Thyroid gland (tissue), 4 donors: Measurements from ENCODE around the gene TTC33. TPM values are rescaled to one million over a fixed set of nuclear protein-coding genes. Genes with fewer than 3 reads are reported as not detected.

Experiments
- DNase-seq, 2 donors: peaks; one replicate each; pipeline ENCODE4 v3.0.0-alpha.2; 2019
- H3K27ac ChIP-seq, 3 donors: fragments of 200-600 bp; sonication (generic); 1 replicate in 2 of 3; 2 replicates in 1 of 3; pipeline ENCODE4 v1.5.1; 2016 to 2019; ENCODE audit warnings: mild to moderate bottlenecking in 1 of 3, moderate library complexity in 1 of 3
- H3K27me3 ChIP-seq: fragments of 200-600 bp; sonication (generic); one replicate; pipeline ENCODE4 v1.5.1; 2019
- H3K36me3 ChIP-seq, 2 donors: fragments of 200-600 bp; sonication (generic); one replicate each; pipeline ENCODE4 v1.5.1; 2016 to 2019
- H3K4me1 ChIP-seq, 2 donors: fragments of 200-600 bp; sonication (generic); one replicate each; pipeline ENCODE4 v1.5.1; 2017 to 2019
- H3K4me3 ChIP-seq, 3 donors: fragments of 200-600 bp; sonication (generic); replicated peaks in 1 of 3; 1 replicate in 2 of 3; 2 replicates in 1 of 3; pipeline ENCODE4 v1.5.1; 2016; ENCODE audit warnings: mild to moderate bottlenecking in 1 of 3
- H3K9me3 ChIP-seq: fragments of 200-600 bp; sonication (generic); one replicate; pipeline ENCODE4 v1.5.1; 2017
- CTCF ChIP-seq, 6 experiments: fragments of 200-600 bp in 3 of 6; fragments of 450-650 bp in 3 of 6; sonication (generic) in 3 of 6; IDR thresholded peaks; one replicate each; pipeline ENCODE4 v1.5.1; 2016 to 2019; ENCODE audit warnings: antibody characterized with exemption in 6 of 6, mild to moderate bottlenecking in 2 of 6, inconsistent platforms in 1 of 6, moderate library complexity in 1 of 6
- POLR2A ChIP-seq, 2 donors: fragments of 450-650 bp; IDR thresholded peaks; one replicate each; pipeline ENCODE4 v1.6.1; 2017; ENCODE audit warnings: antibody characterized with exemption in 2 of 2, mild to moderate bottlenecking in 2 of 2, moderate library complexity in 1 of 2
- WGBS, 2 donors: methylation state at CpG; one replicate each; pipeline ENCODE4 v1.1.5; 2017; 5-methylcytosine and 5-hydroxymethylcytosine counted together
- intact Hi-C: fragments of 100-400 bp; cut with DNase I; formaldehyde crosslinking; loops from one replicate; pipeline ENCODE4 v1.15.1; 2023
- total RNA-seq, 4 donors: library from RNA; depleted of rRNA; stranded (reverse); fragments of >200 nt; gene quantifications; one replicate each; pipeline ENCODE4 v1.2.3, GENCODE V29; 2016

Gene TTC33
- total RNA-seq, 4 donors from 2014 or later: 18.7 to 35.2 (median 24.9) TPM

DNA sequence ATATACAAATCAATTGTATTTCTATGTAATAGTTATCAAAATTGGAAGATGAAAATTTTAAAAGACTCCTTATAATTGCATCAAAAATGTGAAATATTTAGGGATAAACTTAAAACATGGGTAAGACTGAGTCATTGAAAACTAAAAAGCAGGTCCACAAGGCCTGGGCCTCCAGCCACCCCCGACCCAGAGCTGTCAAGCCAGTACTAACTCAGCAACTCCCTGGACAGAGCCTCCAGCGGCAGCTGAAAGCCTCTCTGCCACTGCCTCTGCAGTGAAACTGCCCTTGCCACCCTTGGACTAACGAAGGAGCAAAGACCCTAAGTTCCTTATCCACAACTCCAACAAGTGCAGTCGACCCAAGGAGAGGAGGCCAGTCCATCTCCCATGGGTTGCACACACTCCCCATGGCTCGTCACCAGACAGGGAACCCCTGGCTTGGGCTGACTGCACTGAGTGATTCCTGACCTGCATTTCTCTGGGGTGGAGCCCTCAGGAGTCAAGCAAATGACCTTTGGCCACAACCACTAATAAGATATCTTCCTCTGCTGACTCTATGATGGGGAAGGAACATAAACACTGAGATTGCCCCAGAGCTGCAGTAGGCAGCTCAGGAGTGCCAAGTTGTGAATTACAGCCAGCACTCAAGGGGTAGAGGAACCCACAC, 55.5 kb downstream of the TTC33 start:
- Histone ChIP-seq H3K36me3 (no peaks in the 10 kb centered on the region), H3K4me1 (no peaks in the 10 kb centered on the region), H3K27me3 (no peaks in the 10 kb centered on the region), H3K4me3 (no peak overlapping the region), H3K27ac (no peak overlapping the region), H3K9me3 (no peaks in the 10 kb centered on the region)
- DNase-seq: no peak
- TF ChIP-seq CTCF (IDR thresholded peaks at IDR 0.05): no peak
- TF ChIP-seq POLR2A (IDR thresholded peaks at IDR 0.05): no peak
- intact Hi-C loops: no loop called here
- WGBS, 2 donors: 85 to 99% methylated on average over 5 of the region's 5 CpGs

DNA sequence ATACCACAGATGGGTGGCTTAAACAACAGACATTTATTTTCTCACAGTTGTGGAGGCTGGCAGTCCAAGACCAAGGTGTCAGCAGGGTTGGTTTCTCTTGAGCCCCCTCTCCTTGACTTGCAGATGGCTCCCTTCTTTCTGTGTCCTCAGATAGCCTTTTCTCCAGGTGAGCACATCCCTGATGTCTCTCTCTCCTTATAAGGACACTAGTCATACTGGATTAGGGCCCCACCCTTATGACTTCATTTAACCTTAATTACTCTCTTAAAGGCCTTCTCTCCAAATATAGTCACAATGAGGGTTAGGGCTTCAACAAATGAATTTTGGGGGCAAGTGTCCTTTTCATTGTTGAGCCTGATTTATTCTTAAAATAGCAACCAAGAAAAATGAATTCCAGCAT, 61.3 kb downstream of the TTC33 start:
- DNase-seq: no peak
- Histone ChIP-seq H3K36me3 (no peaks in the 10 kb centered on the region), H3K4me3 (no peak overlapping the region), H3K27ac (no peak overlapping the region), H3K4me1 (no peaks in the 10 kb centered on the region), H3K9me3 (no peaks in the 10 kb centered on the region), H3K27me3 (no peaks in the 10 kb centered on the region)
- intact Hi-C loops: loop anchor here (5.0 kb wide), 1 partner anchor 747 kb away; no protein-coding TSS in a partner anchor
- TF ChIP-seq CTCF (IDR thresholded peaks at IDR 0.05) (no peak), POLR2A (IDR thresholded peaks at IDR 0.05) (no peak)

DNA sequence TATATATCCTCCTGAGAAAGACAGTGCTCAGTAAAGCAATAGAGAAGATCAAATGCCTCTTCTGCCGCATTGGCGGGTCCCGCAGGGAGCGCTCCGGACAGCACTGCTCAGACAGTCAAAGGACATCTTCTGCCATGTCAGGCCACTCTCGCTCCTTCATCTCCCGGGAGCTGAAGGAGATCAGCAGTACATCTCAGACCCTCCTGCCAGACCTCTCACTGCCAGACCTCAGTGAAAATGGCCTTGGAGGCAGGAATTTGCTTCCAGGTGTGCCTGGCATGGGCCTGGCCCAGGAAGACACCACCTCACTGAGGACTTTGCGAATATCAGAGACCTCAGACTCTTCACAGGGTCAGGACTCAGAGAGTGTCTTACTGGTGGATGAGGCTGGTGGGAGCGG, 63.9 kb downstream of the TTC33 start:
- intact Hi-C loops: loop anchor here (5.0 kb wide), 1 partner anchor 745 kb away; no protein-coding TSS in a partner anchor
- no peaks in the 10 kb centered on the region for H3K27me3 ChIP-seq
- no peak overlapping the region for H3K27ac ChIP-seq
- H3K4me3 ChIP-seq: no peak overlapping the region
- H3K4me1 ChIP-seq: no peaks in the 10 kb centered on the region
- no peak for TF ChIP-seq CTCF (IDR thresholded peaks at IDR 0.05)
- no peak for TF ChIP-seq POLR2A (IDR thresholded peaks at IDR 0.05)
- 97 to 98% methylated on average over 9 of the region's 9 CpGs for WGBS, 2 donors
- no peak for DNase-seq
- H3K9me3 ChIP-seq: no peaks in the 10 kb centered on the region
- no peaks in the 10 kb centered on the region for H3K36me3 ChIP-seq

GRCh38 chr5:40690267-40690666, 65.5 kb downstream of the TTC33 start:
- intact Hi-C loops: loop anchor here (5.0 kb wide), 1 partner anchor 743 kb away; no protein-coding TSS in a partner anchor
- no peak overlapping the region for H3K27ac ChIP-seq

More at GRCh38 chr5:40690267-40690666, 65.5 kb downstream of the TTC33 start:
- Histone ChIP-seq H3K4me3 (no peak overlapping the region), H3K4me1 (no peaks in the 10 kb centered on the region), H3K27me3 (no peaks in the 10 kb centered on the region), H3K36me3 (no peaks in the 10 kb centered on the region), H3K9me3 (no peaks in the 10 kb centered on the region)
- WGBS, 2 donors: 60 to 67% methylated on average over 3 of the region's 3 CpGs
- TF ChIP-seq CTCF (IDR thresholded peaks at IDR 0.05) (no peak), POLR2A (IDR thresholded peaks at IDR 0.05) (no peak)
- DNase-seq: no peak
